K562 (cell line): Measurements from ENCODE around the gene EP300. TPM values are rescaled to one million over a fixed set of nuclear protein-coding genes. Genes with fewer than 3 reads are reported as not detected.

Source experiments
- ATAC-seq: fragments of 200-7000 bp; cut with Tn5 transposase; 3 replicates; pipeline ENCODE4 v1.9.1; 2020; ENCODE audit warnings: moderate library complexity
- BruUV-seq: library from RNA; stranded (reverse); fragments of 400-500 nt; replicated peaks from 2 replicates; lab custom pipeline; 2021; lab: Mats Ljungman, UMichigan
- CTCF ChIA-PET: fragments of 300-600 bp; formaldehyde crosslinking; extraction: SDS; loops from one replicate; lab custom pipeline; 2021; ENCODE audit warnings: low intra/inter-chr PET ratio; lab: Yijun Ruan, JAX
- POLR2A ChIA-PET: fragments of 300-600, 350-650 bp; sonication (Branson Sonifier 250); formaldehyde crosslinking; extraction: SDS; loops from one replicate; lab custom pipeline; 2021; ENCODE audit warnings: antibody characterized with exemption, inconsistent platforms; lab: Yijun Ruan, JAX
- DNase-seq, 4 experiments: peaks; one replicate each; pipeline versions ENCODE4 v3.0.0 to v3.0.0-alpha.2; 2011 to 2018; ENCODE audit warnings: low spot score in 3 of 4, mixed read lengths in 3 of 4; ENCODE audit errors: extremely low read depth in 1 of 4
- FAIRE-seq: peaks from 2 replicates; lab custom pipeline; 2011; peaks lifted over from hg19 to GRCh38; lab: Jason Lieb, UNC
- H2AFZ ChIP-seq: 2 replicates; pipeline ENCODE4 v1.6.0; 2011; ENCODE audit warnings: low read depth, low read length, control low read depth, inconsistent platforms
- H3K27ac ChIP-seq: fragments of 200-600 bp; 3 replicates; pipeline ENCODE4 v1.8.0; 2011; ENCODE audit warnings: low read depth, mild to moderate bottlenecking, control low read depth, inconsistent platforms, low read length, moderate library complexity, mixed read lengths; ENCODE audit errors: extremely low read depth
- H3K27me3 ChIP-seq, 2 experiments: fragments of 300-600 bp in 1 of 2; 2 replicates in 1 of 2; 3 replicates in 1 of 2; pipeline versions ENCODE4 v1.6.0 to v1.8.0; 2011; ENCODE audit warnings: inconsistent platforms in 2 of 2, low read length in 2 of 2, mild to moderate bottlenecking in 1 of 2, mixed read lengths in 1 of 2, moderate library complexity in 1 of 2; ENCODE audit not compliant: control insufficient read depth in 2 of 2, insufficient read depth in 2 of 2
- H3K36me3 ChIP-seq: fragments of 300-600 bp; 3 replicates; pipeline ENCODE4 v1.8.0; 2011; ENCODE audit warnings: mild to moderate bottlenecking, low read length, inconsistent platforms; ENCODE audit not compliant: control insufficient read depth, insufficient read depth
- H3K4me1 ChIP-seq, 2 experiments: fragments of 200-600 bp in 1 of 2; replicated peaks in 1 of 2; 2 replicates in 1 of 2; 3 replicates in 1 of 2; pipeline versions ENCODE4 v1.5.1 to v1.8.0; 2011; ENCODE audit warnings: inconsistent platforms in 2 of 2, low read length in 2 of 2, mild to moderate bottlenecking in 1 of 2, mixed read lengths in 1 of 2, moderate library complexity in 1 of 2; ENCODE audit not compliant: control insufficient read depth in 2 of 2, insufficient read depth in 2 of 2
- H3K4me2 ChIP-seq: 2 replicates; pipeline ENCODE4 v1.6.1; 2011; ENCODE audit warnings: low read length, control low read depth, inconsistent platforms, mixed read lengths; ENCODE audit not compliant: insufficient read depth
- H3K4me3 ChIP-seq: fragments of 200-600 bp; sonication (generic), shearing (Covaris generic); 2 replicates; pipeline ENCODE4 v1.5.1; 2016; ENCODE audit warnings: control low read depth, inconsistent platforms
- H3K79me2 ChIP-seq: fragments of 200-600 bp; 3 replicates; pipeline ENCODE4 v1.8.0; 2011; ENCODE audit warnings: low read length, inconsistent platforms; ENCODE audit not compliant: control insufficient read depth, insufficient read depth
- H3K9ac ChIP-seq, 2 experiments: 2 replicates each; pipeline versions ENCODE4 v1.6.0 to v1.6.1; 2011; ENCODE audit warnings: low read depth in 2 of 2, low read length in 2 of 2, control low read depth in 1 of 2, inconsistent platforms in 1 of 2, mild to moderate bottlenecking in 1 of 2, mixed read lengths in 1 of 2; ENCODE audit not compliant: insufficient read depth in 1 of 2
- H3K9me1 ChIP-seq: one replicate; pipeline ENCODE4 v1.6.0; 2011; ENCODE audit warnings: inconsistent platforms, mild to moderate bottlenecking, low read length, moderate library complexity; ENCODE audit not compliant: control insufficient read depth, insufficient read depth
- H3K9me3 ChIP-seq: replicated peaks from 2 replicates; pipeline ENCODE4 v1.5.1; 2011; ENCODE audit warnings: low read depth, low read length, inconsistent platforms; ENCODE audit not compliant: control insufficient read depth, insufficient read depth
- H4K20me1 ChIP-seq: replicated peaks from 2 replicates; pipeline ENCODE4 v1.6.1; 2011; ENCODE audit warnings: low read length, inconsistent platforms, mixed read lengths; ENCODE audit not compliant: control insufficient read depth, insufficient read depth
- E2F3 ChIP-seq: fragments of 250-450 bp; sonication (Bioruptor Pico); IDR thresholded peaks from 2 replicates; pipeline ENCODE4 v1.4.0; 2020; ENCODE audit warnings: mild to moderate bottlenecking
- EP300 ChIP-seq: IDR thresholded peaks from 2 replicates; pipeline ENCODE4 v1.6.1; 2012; ENCODE audit warnings: low read length, improper control_type of control experiment
- FOXA1 ChIP-seq: fragments of 450-650 bp; IDR thresholded peaks from 2 replicates; pipeline ENCODE4 v1.6.1; 2016; ENCODE audit warnings: mild to moderate bottlenecking, borderline replicate concordance
- HMG20B ChIP-seq: fragments of 250-450 bp; sonication (Bioruptor Pico); IDR thresholded peaks from 2 replicates; pipeline ENCODE4 v1.5.0; 2021; ENCODE audit warnings: mild to moderate bottlenecking
- MED1 ChIP-seq: sonication (generic); formaldehyde crosslinking; IDR thresholded peaks from 2 replicates; pipeline ENCODE4 v1.8.1; 2023; ENCODE audit warnings: missing genetic modification reagents, borderline replicate concordance
- POLR2A ChIP-seq: fragments of 450-650 bp; conservative IDR thresholded peaks from 2 replicates; pipeline ENCODE4 v1.6.1; 2016
- POLR2AphosphoS5 ChIP-seq: IDR thresholded peaks from 2 replicates; pipeline ENCODE4 v1.6.1; 2011; ENCODE audit warnings: mild to moderate bottlenecking, low read depth, low read length, moderate library complexity; ENCODE audit not compliant: control insufficient read depth, insufficient read depth
- PURB ChIP-seq: sonication (generic); formaldehyde crosslinking; IDR thresholded peaks from 2 replicates; pipeline ENCODE4 v1.9.0; 2021; ENCODE audit warnings: low read depth, mild to moderate bottlenecking, missing genetic modification reagents
- SAFB2 ChIP-seq: fragments of 200-400 bp; formaldehyde crosslinking; IDR thresholded peaks from 2 replicates; pipeline ENCODE4 v1.6.1; 2018; ENCODE audit warnings: borderline replicate concordance, low read length, low read depth, moderate library complexity; ENCODE audit not compliant: severe bottlenecking
- SPI1 ChIP-seq: IDR thresholded peaks from 2 replicates; pipeline ENCODE4 v1.6.1; 2011; ENCODE audit warnings: low read depth, low read length, control low read depth, borderline replicate concordance
- SRSF7 ChIP-seq: fragments of 200-400 bp; formaldehyde crosslinking; optimal IDR thresholded peaks from 2 replicates; pipeline ENCODE3; 2017; ENCODE audit warnings: mild to moderate bottlenecking, low read depth, low read length
- ZBTB9 ChIP-seq: fragments of 450-650 bp; formaldehyde crosslinking; IDR thresholded peaks from 2 replicates; pipeline ENCODE4 v1.4.0; 2020; ENCODE audit warnings: mild to moderate bottlenecking, moderate library complexity
- ZKSCAN8 ChIP-seq: fragments of 200-800 bp; sonication (Bioruptor generic); IDR thresholded peaks from 2 replicates; pipeline ENCODE4 v1.6.1; 2016; ENCODE audit warnings: missing genetic modification characterization, missing compliant biosample characterization
- ZNF134 ChIP-seq: fragments of 250-450 bp; sonication (Bioruptor Pico); conservative IDR thresholded peaks from 2 replicates; pipeline ENCODE4 v1.4.0; 2020
- ZNF3 ChIP-seq: fragments of 250-450 bp; sonication (Bioruptor Pico); IDR thresholded peaks from 2 replicates; pipeline ENCODE4 v1.5.0; 2021; ENCODE audit warnings: mild to moderate bottlenecking, moderate library complexity
- WGBS: fragments of 100-300 bp; shearing (Covaris generic); methylation state at CpG from one replicate; pipeline ENCODE4 v1.1.6; 2016; ENCODE audit warnings: low coverage, mixed read lengths; ENCODE audit not compliant: insufficient coverage; ENCODE audit errors: missing lambda C conversion rate; 5-methylcytosine and 5-hydroxymethylcytosine counted together
- in situ Hi-C: fragments of 300-500 bp; cut with MboI; formaldehyde crosslinking; loops from 4 replicates; pipeline ENCODE4 v1.15.0; 2018; ENCODE audit warnings: inconsistent platforms, mixed read lengths
- intact Hi-C: fragments of 100-400 bp; cut with micrococcal nuclease; formaldehyde crosslinking; loops from 2 replicates; pipeline ENCODE4 v1.14.2; 2022
- polyA plus RNA-seq, 8 experiments: library from polyadenylated mRNA; depleted of rRNA in 4 of 8; stranded (reverse) in 5 of 8; unstranded in 3 of 8; fragments of >200 nt; fragmentation: Nextera tagmentation in 2 of 8; fragmentation: Illumina TruSeq in 1 of 8; extraction: Ambion mirVana in 2 of 8; extraction: Trizol in 1 of 8; gene quantifications; 2 replicates each; pipeline versions ENCODE4 v1.2.1 to v1.2.3, GENCODE V29; 2011 to 2014; ENCODE audit warnings: inconsistent platforms in 1 of 8, missing spikeins in 1 of 8
- total RNA-seq, 7 experiments: library from RNA; depleted of rRNA in 6 of 7; stranded (reverse); fragments of >200 nt in 6 of 7; fragmentation: Illumina TruSeq in 2 of 7; extraction: Trizol in 2 of 7; gene quantifications; 2 replicates each; pipeline versions ENCODE4 v1.2.1 to v1.2.3, GENCODE V29; 2011 to 2021; ENCODE audit warnings: low replicate concordance in 1 of 7
- TF ChIP-seq, protein P1 (sequence below): fragments of 450-650 bp; IDR thresholded peaks from 2 replicates; pipeline ENCODE4 v1.6.1; 2016; ENCODE audit warnings: low read depth, mild to moderate bottlenecking, moderate library complexity

The EP300 gene
- total and polyA plus RNA-seq, 9 of the 15 experiments (the other 6 are each of a cell fraction or from before 2014, with no cell fraction given) = 2.2 to 28.6 (median 10.9) TPM

DNA sequence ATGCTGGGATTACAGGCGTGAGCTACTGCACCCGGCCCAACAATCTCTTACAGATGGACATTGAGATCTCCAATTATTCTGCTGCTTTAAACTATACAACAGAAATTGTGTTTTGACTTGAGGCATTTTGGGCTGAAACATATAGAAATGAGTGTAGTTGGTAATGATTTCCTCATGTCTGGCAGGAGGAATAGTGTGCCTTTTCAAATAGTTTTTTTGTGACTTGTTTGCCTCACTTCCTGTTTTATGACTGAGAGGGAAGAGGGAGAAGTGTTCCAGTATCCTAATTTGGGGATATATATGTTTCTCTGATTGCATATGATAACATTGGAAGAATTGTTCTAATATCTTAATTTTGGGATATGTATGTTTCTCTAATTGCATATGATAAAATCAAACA, 40.2 kb downstream of the EP300 start:
- POLR2A ChIA-PET = interaction anchor here (0.6 kb wide), 1 partner anchor 181 kb away, joined by 3 read pairs; no protein-coding TSS in a partner anchor
- H3K27ac ChIP-seq = no peak overlapping the region
- H3K4me1 ChIP-seq = no peaks in the 10 kb centered on the region
- no peaks in the 10 kb centered on the region for H3K9me1 ChIP-seq
- no peak overlapping the region for H2AFZ ChIP-seq
- TF ChIP-seq, protein P1, sequence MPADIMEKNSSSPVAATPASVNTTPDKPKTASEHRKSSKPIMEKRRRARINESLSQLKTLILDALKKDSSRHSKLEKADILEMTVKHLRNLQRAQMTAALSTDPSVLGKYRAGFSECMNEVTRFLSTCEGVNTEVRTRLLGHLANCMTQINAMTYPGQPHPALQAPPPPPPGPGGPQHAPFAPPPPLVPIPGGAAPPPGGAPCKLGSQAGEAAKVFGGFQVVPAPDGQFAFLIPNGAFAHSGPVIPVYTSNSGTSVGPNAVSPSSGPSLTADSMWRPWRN = no peak
- peak; percentile 40; the same call in 1 of the 2 replicates for TF ChIP-seq SPI1
- TF ChIP-seq, all 486 proteins: peak for 1
- H3K9ac ChIP-seq = no peak overlapping the region
- H3K36me3 ChIP-seq = peaks cover 81% of the 10 kb centered on the region
- WGBS = 76% methylated on average over 2 of the region's 2 CpGs
- no peak overlapping the region for H3K4me2 ChIP-seq
- H3K79me2 ChIP-seq = no peaks in the 10 kb centered on the region; the same call in 2 of the 3 replicates
- intact Hi-C loops (no loop called here), in situ Hi-C loops (no loop called here)
- no peak for DNase-seq
- no peaks in the 10 kb centered on the region for H3K9me3 ChIP-seq
- no peaks in the 10 kb centered on the region for H3K27me3 ChIP-seq
- no peak for ATAC-seq
- CTCF ChIA-PET = no interaction called here
- FAIRE-seq = no peak
- no peaks in the 10 kb centered on the region for H4K20me1 ChIP-seq
- H3K4me3 ChIP-seq = no peak overlapping the region
- no TSS peak for BruUV-seq

DNA sequence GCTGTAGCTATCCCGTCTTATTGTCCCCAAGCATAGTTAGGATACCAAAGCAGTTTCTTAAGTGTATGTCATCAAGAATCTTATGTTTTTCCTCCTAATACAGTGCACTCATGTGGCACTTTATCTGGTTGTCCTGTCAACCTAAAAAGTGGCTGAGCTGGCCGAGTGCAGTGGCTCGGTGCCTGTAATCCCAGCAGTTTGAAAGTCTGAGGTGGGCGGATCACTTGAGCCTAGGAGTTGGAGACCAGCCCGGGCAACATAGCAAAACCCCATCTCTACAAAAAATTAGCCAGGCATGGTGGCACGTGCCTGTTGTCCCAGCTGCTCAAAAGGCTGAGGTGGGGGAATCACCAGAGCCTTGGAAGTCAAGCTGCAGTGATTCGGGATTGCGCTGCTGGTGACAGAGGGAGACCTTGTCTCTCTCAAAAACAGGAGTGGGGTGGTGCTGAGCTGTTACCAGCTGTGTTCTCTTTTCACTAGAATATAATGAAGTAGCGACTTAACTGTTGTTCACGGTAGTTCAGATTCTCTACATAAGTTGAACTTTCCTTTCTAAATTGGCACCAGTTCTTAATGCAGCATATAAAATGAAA, 48.1 kb downstream of the EP300 start:
- no peaks in the 10 kb centered on the region for H3K9me3 ChIP-seq
- WGBS = 99% methylated on average over 10 of the region's 10 CpGs
- FAIRE-seq = no peak
- H3K36me3 ChIP-seq = peaks cover 92% of the 10 kb centered on the region; the same call in 2 of the 3 replicates
- intact Hi-C loops (no loop called here), in situ Hi-C loops (no loop called here)
- H3K27ac ChIP-seq = no peak overlapping the region
- BruUV-seq = no TSS peak
- CTCF ChIA-PET = no interaction called here
- no peak overlapping the region for H2AFZ ChIP-seq
- POLR2A ChIA-PET = no interaction called here
- H3K4me2 ChIP-seq = no peak overlapping the region
- H3K4me3 ChIP-seq = no peak overlapping the region
- no peaks in the 10 kb centered on the region for H3K27me3 ChIP-seq
- DNase-seq = no peak
- H3K4me1 ChIP-seq = no peaks in the 10 kb centered on the region
- H3K9ac ChIP-seq = no peak overlapping the region
- H3K79me2 ChIP-seq = no peaks in the 10 kb centered on the region; the same call in 2 of the 3 replicates
- no peaks in the 10 kb centered on the region for H4K20me1 ChIP-seq
- ATAC-seq = no peak
- no peaks in the 10 kb centered on the region for H3K9me1 ChIP-seq
- TF ChIP-seq SAFB2 (no peak), SRSF7 (no peak), ZBTB9 (CRISPR knock-in tag) (no peak), POLR2AphosphoS5 (no peak), ZKSCAN8 (CRISPR knock-in tag) (no peak), E2F3 (CRISPR knock-in tag) (no peak), FOXA1 (no peak), PURB (CRISPR knock-in tag) (no peak), ZNF3 (no peak), POLR2A (no peak), ZNF134 (no peak), MED1 (no peak), HMG20B (no peak), EP300 (no peak)
